ENCODE measurements around the gene DNAJB11. TPM values are rescaled to one million over a fixed set of nuclear protein-coding genes. Genes with fewer than 3 reads are reported as not detected.

Gene DNAJB11
- 65.5 and 69.5 TPM in 2 replicates for total RNA-seq

DNA sequence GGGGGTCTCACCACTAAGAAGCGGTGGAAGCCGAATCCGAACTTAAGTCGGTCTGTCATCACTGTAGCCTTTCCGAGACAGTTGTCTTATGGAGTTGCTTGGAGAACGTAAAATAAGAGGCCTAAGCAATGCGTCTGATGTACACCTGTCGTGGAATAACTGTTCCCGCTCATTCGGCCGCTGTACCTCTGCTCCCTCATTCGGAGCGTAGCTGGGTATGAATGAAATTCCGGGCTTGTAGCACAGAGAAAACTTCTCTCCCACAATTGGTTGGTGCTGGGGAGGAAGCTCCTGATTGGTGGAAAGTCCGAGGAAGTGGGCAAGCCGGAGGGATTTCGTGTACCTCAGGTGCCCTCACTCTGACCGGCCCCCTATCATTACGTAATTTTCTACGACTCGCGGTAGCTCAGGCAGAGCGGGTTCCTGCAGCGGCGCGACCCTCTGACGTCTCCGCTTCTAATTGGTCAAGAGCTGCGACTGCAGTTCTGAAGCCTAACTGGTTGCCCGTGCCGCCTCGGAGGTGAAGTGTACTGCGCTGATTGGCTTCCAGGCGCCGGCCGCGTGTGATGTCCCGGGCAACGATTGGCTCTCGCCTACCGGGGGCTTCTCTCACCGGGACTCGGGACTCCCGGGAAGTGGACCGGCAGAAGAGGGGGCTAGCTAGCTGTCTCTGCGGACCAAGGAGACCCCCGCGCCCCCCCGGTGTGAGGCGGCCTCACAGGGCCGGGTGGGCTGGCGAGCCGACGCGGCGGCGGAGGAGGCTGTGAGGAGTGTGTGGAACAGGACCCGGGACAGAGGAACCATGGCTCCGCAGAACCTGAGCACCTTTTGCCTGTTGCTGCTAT lies at the start of gene DNAJB11:
TSS of gene DNAJB11 (plus strand) at position 625 of the 845 bp plus-strand sequence. CDS start at position 803, 178 bp downstream.

GRCh38 chr3:186544281-186544680 lies 26.2 kb upstream of the DNAJB11 start, which contains the start of gene CRYGS:
CRYGS (minus strand) TSS chr3:186544380; CDS start chr3:186544326, 54 bp downstream.

DNA sequence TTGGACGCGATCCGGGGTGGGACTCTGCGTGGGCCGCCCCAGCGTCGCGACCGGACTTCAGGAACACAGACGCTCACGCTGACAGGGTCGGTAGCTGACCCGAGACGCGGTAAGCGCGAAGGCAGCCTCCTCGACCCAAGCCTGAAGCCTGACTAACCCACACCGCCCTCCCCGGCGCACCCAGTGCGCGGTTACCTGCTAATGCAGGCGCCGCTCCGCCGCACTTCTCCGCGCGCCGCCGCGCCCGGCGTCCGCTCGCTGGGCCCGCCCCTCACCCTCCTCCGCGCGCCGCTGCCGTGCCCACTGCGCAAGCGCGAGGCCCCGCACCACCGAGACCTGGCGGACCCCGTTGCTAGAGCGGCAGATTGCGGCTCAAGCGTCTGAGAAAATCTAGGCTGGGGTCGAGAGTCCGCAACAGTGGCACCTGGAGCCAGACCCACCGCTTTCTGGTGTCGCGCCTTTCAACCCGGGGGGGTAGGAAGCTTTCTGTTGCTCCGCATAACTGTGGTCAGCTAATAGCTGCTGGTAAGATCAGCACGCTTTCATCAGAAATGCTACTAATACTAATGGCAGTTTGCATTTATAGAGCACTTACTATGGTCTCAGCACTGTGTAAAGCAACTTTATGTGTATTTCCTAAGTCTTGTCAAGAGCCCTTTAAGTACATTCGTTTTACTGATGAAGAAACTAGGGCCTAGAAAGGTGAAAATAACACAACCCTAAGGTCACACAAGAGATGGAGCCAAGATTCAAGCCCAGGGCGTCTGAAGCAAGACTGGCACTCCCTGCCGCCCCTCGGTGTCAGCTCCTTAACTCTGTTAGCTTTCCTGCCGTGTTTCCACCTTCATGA lies 3.2 kb upstream of the DNAJB11 start, which contains the start of gene TBCCD1:
TSS of gene TBCCD1 (minus strand) at position 268 of the 850 bp plus-strand sequence. CDS start 3,010 bp downstream, outside the sequence.

DNA sequence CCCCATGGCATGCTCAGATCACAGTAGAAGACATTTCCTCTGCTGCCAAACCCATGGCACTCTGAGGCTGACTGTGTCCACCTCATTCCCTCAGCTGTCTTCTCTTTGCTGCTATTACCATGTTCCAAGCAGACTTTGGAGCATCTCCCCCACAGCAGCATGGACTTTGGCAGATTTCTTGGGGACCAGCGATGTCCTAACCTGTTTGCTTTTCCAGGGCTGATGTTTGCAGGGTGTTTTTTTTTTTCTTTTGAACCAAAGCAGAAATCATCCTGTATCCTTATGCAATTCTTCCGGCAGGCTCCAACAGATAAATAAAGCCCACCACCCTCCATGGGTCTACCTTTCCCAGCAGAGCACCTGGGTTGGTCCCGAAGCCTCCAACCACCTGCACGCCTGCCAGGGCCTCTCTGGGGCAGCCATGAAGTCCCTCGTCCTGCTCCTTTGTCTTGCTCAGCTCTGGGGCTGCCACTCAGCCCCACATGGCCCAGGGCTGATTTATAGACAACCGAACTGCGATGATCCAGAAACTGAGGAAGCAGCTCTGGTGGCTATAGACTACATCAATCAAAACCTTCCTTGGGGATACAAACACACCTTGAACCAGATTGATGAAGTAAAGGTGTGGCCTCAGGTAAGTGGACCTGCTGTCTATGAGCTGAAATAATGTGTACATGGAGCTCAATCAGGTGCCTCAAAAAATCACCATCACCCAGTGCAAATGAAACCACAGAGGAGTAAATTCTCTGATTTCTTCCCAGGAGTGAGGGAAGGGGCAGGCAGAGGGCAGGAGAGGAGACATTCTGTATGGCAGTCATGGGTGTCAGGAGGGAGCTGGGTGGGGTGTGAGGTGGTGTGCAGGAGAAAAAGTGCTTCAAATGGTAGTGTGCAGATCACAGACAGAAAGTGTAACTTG lies 42.5 kb downstream of the DNAJB11 start, which contains the start of gene AHSG:
TSS of gene AHSG (plus strand) at position 340 of the 916 bp plus-strand sequence. CDS start at position 422, 82 bp downstream.

Other genes starting within 250 kb of the DNAJB11 start
- 2.4 and 2.9 TPM in 2 replicates for gene DGKG, start 208.5 kb upstream of the DNAJB11 start, total RNA-seq
- 0.13 and 0.69 TPM in 2 replicates for gene CRYGS, start 26.3 kb upstream of the DNAJB11 start, total RNA-seq
- 14.5 and 16.3 TPM in 2 replicates for gene TBCCD1, start 3.4 kb upstream of the DNAJB11 start, total RNA-seq
- not detected in 2 replicates for gene AHSG, start 42.3 kb downstream of the DNAJB11 start, total RNA-seq
- gene FETUB, start 69.7 kb downstream of the DNAJB11 start, total RNA-seq = not detected in 2 replicates
- not detected in 2 replicates for gene HRG, start 95.3 kb downstream of the DNAJB11 start, total RNA-seq
- not detected in 2 replicates for gene KNG1, start 146.6 kb downstream of the DNAJB11 start, total RNA-seq
- gene EIF4A2, start 212.9 kb downstream of the DNAJB11 start, total RNA-seq = 148 and 150 TPM in 2 replicates
- gene RFC4, start 235.8 kb downstream of the DNAJB11 start, total RNA-seq = 25.7 and 39.4 TPM in 2 replicates